ENCODE data around the gene ELOB. TPM values are rescaled to one million over a fixed set of nuclear protein-coding genes. Genes with fewer than 3 reads are reported as not detected.

The ELOB gene
- total and polyA plus RNA-seq, 8 donors = 133 to 224 (median 197) TPM

GRCh38 chr16:2787406-2787805 is 10.3 kb upstream of the ELOB start, which contains the start of gene PRSS33:
TSS of gene PRSS33 (minus strand) at chr16:2787560. CDS start at chr16:2786547, 1,013 bp downstream.
- TF ChIP-seq, protein P1, sequence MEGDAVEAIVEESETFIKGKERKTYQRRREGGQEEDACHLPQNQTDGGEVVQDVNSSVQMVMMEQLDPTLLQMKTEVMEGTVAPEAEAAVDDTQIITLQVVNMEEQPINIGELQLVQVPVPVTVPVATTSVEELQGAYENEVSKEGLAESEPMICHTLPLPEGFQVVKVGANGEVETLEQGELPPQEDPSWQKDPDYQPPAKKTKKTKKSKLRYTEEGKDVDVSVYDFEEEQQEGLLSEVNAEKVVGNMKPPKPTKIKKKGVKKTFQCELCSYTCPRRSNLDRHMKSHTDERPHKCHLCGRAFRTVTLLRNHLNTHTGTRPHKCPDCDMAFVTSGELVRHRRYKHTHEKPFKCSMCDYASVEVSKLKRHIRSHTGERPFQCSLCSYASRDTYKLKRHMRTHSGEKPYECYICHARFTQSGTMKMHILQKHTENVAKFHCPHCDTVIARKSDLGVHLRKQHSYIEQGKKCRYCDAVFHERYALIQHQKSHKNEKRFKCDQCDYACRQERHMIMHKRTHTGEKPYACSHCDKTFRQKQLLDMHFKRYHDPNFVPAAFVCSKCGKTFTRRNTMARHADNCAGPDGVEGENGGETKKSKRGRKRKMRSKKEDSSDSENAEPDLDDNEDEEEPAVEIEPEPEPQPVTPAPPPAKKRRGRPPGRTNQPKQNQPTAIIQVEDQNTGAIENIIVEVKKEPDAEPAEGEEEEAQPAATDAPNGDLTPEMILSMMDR (IDR thresholded peaks at IDR 0.05) = no peak
- H3K4me1 ChIP-seq = peaks cover 6 to 13% of the 10 kb centered on the region in 2 donors
- no peaks in the 10 kb centered on the region for H3K9me3 ChIP-seq
- ATAC-seq (no peak), DNase-seq (peak in 1 of 4 donors; percentile 53)
- no peaks in the 10 kb centered on the region for H3K36me3 ChIP-seq
- intact Hi-C loops (cut with DNase I) = no loop called here
- no peak within 1 kb of the TSS for H3K27ac ChIP-seq
- no peak within 1 kb of the TSS for H3K4me3 ChIP-seq
- H3K27me3 ChIP-seq = peaks cover 27 to 75% of the 10 kb centered on the region in 2 donors

DNA sequence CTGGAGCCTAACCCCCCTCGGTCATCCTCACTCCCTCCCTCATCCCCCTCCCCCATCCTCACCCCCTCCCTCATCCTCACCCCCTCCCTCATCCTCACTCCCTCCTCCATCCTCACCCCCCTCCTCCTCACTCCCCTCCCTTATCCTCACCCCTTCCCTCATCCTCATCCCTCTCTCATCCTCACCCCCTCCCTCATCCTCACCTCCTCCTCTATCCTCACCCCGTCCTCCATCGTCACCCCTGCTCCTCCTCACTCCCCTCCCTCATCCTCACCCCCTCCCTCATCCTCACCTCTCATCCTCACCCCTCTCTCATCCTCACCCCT is 9.7 kb upstream of the ELOB start:
- DNase-seq = no peak
- H3K4me3 ChIP-seq = no peak overlapping the region
- H3K4me1 ChIP-seq = peaks cover 6 to 13% of the 10 kb centered on the region in 2 donors
- no peaks in the 10 kb centered on the region for H3K9me3 ChIP-seq
- no peak for ATAC-seq
- H3K36me3 ChIP-seq = no peaks in the 10 kb centered on the region
- TF ChIP-seq, protein P1 (IDR thresholded peaks at IDR 0.05) = no peak
- intact Hi-C loops (cut with DNase I) = no loop called here
- no peak overlapping the region for H3K27ac ChIP-seq
- peaks cover 27 to 75% of the 10 kb centered on the region in 2 donors for H3K27me3 ChIP-seq

DNA sequence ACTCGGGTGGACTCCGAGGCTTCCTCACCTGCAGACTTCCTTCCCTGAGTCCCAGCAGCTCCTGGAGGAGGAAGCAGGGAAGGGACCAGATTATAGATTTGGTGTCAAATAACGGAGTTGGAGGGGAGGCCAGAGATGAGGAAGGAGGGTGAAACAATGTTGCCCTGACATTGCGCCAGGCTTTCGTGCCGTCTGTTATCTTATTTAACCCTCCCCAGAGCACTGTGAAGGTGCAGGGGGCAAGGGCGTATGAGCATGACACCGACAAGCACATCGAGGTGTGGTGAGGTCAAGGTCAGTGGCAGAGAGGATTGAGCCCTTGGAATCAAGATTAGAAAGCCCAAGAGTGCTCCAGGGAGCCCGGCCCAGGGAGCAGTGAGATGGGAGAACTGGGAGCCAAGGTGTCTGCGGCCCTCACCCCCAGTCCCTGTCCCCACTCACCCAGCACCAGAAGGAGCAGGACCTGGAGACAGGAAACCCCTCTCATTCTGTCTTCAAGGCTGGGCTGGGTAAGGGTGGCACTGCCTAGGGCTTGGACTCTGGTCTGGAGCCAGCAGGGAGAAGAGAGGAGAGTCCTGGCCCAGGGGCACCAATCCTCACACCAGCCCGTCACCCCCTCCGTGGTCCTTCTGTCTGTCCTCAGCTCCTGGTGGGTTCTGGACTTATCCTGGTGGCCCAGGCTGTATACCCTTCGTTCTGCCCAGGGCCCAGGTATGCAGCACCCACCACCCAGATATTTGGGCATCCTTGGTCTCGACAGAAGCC is 9.2 kb upstream of the ELOB start:
- Histone ChIP-seq H3K4me3 (no peak overlapping the region), H3K27me3 (peaks cover 27 to 75% of the 10 kb centered on the region in 2 donors), H3K4me1 (peaks cover 6 to 13% of the 10 kb centered on the region in 2 donors), H3K27ac (no peak overlapping the region), H3K36me3 (no peaks in the 10 kb centered on the region), H3K9me3 (no peaks in the 10 kb centered on the region)
- DNase-seq = peak in 1 of 4 donors; percentile 30
- no peak for ATAC-seq
- intact Hi-C loops (cut with DNase I) = no loop called here
- TF ChIP-seq, protein P1 (IDR thresholded peaks at IDR 0.05) = no peak

GRCh38 chr16:2785101-2785991 is 8.3 kb upstream of the ELOB start:
- no peaks in the 10 kb centered on the region for H3K9me3 ChIP-seq
- TF ChIP-seq, protein P1 (IDR thresholded peaks at IDR 0.05) = peak in 1 of 2 donors; percentile 11
- DNase-seq (peak in 2 of 4 donors; percentile 31 to 76), ATAC-seq (peak; percentile 43)
- peaks cover 6 to 13% of the 10 kb centered on the region in 2 donors for H3K4me1 ChIP-seq
- intact Hi-C loops (cut with DNase I) = no loop called here
- no peak overlapping the region for H3K27ac ChIP-seq
- H3K36me3 ChIP-seq = no peaks in the 10 kb centered on the region
- H3K27me3 ChIP-seq = peaks cover 27 to 66% of the 10 kb centered on the region in 2 donors
- H3K4me3 ChIP-seq = peak overlapping the region; percentile 3 to 31
